Fibroblast of mammary gland (primary cell): ENCODE measurements around the gene PSMB8.

Experiments used
- DNase-seq: peaks from one replicate; pipeline ENCODE4 v3.0.0-alpha.2; 2010; ENCODE audit warnings: low read depth
- H3K4me3 ChIP-seq: 2 replicates; pipeline ENCODE4 v1.5.1; 2011; ENCODE audit warnings: low read depth, mild to moderate bottlenecking, low read length, moderate library complexity; ENCODE audit not compliant: control insufficient read depth
- TF ChIP-seq, protein P1 (sequence below): conservative IDR thresholded peaks from 2 replicates; pipeline ENCODE4 v1.5.1; 2011; ENCODE audit warnings: low read depth, low read length, inconsistent platforms; ENCODE audit not compliant: control insufficient read depth, insufficient read depth

Gene PSMB8

GRCh38 chr6:32830936-32831335, 12.9 kb downstream of the PSMB8 start:
- TF ChIP-seq, protein P1, sequence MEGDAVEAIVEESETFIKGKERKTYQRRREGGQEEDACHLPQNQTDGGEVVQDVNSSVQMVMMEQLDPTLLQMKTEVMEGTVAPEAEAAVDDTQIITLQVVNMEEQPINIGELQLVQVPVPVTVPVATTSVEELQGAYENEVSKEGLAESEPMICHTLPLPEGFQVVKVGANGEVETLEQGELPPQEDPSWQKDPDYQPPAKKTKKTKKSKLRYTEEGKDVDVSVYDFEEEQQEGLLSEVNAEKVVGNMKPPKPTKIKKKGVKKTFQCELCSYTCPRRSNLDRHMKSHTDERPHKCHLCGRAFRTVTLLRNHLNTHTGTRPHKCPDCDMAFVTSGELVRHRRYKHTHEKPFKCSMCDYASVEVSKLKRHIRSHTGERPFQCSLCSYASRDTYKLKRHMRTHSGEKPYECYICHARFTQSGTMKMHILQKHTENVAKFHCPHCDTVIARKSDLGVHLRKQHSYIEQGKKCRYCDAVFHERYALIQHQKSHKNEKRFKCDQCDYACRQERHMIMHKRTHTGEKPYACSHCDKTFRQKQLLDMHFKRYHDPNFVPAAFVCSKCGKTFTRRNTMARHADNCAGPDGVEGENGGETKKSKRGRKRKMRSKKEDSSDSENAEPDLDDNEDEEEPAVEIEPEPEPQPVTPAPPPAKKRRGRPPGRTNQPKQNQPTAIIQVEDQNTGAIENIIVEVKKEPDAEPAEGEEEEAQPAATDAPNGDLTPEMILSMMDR, result no peak
- no peak for DNase-seq
- H3K4me3 ChIP-seq, result no peak overlapping the region

- TF ChIP-seq, protein P1, result no peak
- DNase-seq, result no peak
- H3K4me3 ChIP-seq, result no peak overlapping the region
Observed at GRCh38 chr6:32830017-32830416, 13.8 kb downstream of the PSMB8 start.

GRCh38 chr6:32829495-32829894, 14.4 kb downstream of the PSMB8 start:
- no peak overlapping the region for H3K4me3 ChIP-seq
- TF ChIP-seq, protein P1, result no peak
- no peak for DNase-seq

- no peak for DNase-seq
- H3K4me3 ChIP-seq, result no peak overlapping the region
- TF ChIP-seq, protein P1, result no peak
Observed at GRCh38 chr6:32827025-32827424, 16.8 kb downstream of the PSMB8 start.

GRCh38 chr6:32825966-32826365, 17.9 kb downstream of the PSMB8 start:
- DNase-seq, result peak; percentile 68

GRCh38 chr6:32819729-32820128, 24.1 kb downstream of the PSMB8 start:
- H3K4me3 ChIP-seq, result no peak overlapping the region
- DNase-seq, result peak; percentile 94
- TF ChIP-seq, protein P1, result no peak

More at GRCh38 chr6:32825966-32826365, 17.9 kb downstream of the PSMB8 start:
- TF ChIP-seq, protein P1, result peak; percentile 33
- no peak overlapping the region for H3K4me3 ChIP-seq

DNA sequence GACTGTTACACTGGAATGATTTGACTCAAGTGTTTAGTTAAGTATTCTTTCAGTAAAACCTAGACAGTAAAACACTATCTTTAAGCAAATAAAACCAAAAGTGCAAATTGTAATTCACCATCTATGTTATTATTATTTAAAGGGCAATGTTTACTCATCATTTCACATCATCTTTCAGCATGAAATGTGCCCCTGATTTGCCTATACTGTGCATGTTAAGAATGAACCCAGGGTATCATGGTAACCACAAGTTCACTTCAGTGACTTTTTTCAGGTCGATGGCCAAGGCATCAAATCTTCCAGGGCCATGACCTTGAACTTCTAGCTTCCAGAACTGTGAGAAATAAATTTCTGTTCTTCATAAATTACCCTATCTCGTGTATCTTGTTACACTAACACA, 25.0 kb downstream of the PSMB8 start:
- DNase-seq, result no peak
- TF ChIP-seq, protein P1, result no peak
- H3K4me3 ChIP-seq, result no peak overlapping the region
